CD4-positive, alpha-beta memory T cell (primary cell): Measurements from ENCODE around the gene COL4A2. TPM values are rescaled to one million over a fixed set of nuclear protein-coding genes. Genes with fewer than 3 reads are reported as not detected.
"Not testable (repeated sequence)": the region's sequence is repeated elsewhere in the genome, so short reads cannot be mapped to it uniquely, and the experiment has no call there.

Source experiments
- CTCF ChIA-PET: fragments of 350-600 bp; sonication (Branson Sonifier 250); formaldehyde crosslinking; loops from one replicate; lab custom pipeline; 2021; ENCODE audit warnings: inconsistent platforms; ENCODE audit not compliant: partially characterized antibody; lab: Charles Lee
- POLR2A ChIA-PET: fragments of 350-600 bp; sonication (Branson Sonifier 250); formaldehyde crosslinking; loops from one replicate; lab custom pipeline; 2021; ENCODE audit not compliant: partially characterized antibody; lab: Charles Lee
- DNase-seq, 5 donors: peaks; one replicate each; pipeline versions ENCODE4 v3.0.0 to v3.0.0-alpha.2; 2020 to 2022; ENCODE audit warnings: mixed read lengths in 1 of 5
- H3K27ac ChIP-seq: one replicate; pipeline ENCODE4 v1.7.0; 2013; ENCODE audit warnings: low read depth, low read length
- H3K27me3 ChIP-seq: 2 replicates; pipeline ENCODE4 v1.7.0; 2013; ENCODE audit warnings: mild to moderate bottlenecking, low read length, moderate library complexity; ENCODE audit not compliant: insufficient read depth
- H3K36me3 ChIP-seq: 2 replicates; pipeline ENCODE4 v1.7.0; 2013; ENCODE audit warnings: mild to moderate bottlenecking, low read length, moderate library complexity; ENCODE audit not compliant: insufficient read depth
- H3K4me1 ChIP-seq: 2 replicates; pipeline ENCODE4 v1.7.0; 2013; ENCODE audit warnings: mild to moderate bottlenecking, low read length, moderate library complexity; ENCODE audit not compliant: insufficient read depth
- H3K4me3 ChIP-seq, 2 donors: one replicate each; pipeline ENCODE4 v1.7.0; 2013; ENCODE audit warnings: low read length in 2 of 2, mild to moderate bottlenecking in 1 of 2
- H3K9me3 ChIP-seq, 2 donors: one replicate each; pipeline ENCODE4 v1.7.0; 2013; ENCODE audit warnings: low read length in 2 of 2, control low read depth in 1 of 2; ENCODE audit not compliant: control insufficient read depth in 1 of 2
- H3K27ac Mint-ChIP-seq, 7 donors: one replicate each; pipeline ENCODE4 v1.8.0; 2020 to 2021; ENCODE audit warnings: mixed read lengths in 7 of 7, mild to moderate bottlenecking in 6 of 7, inconsistent platforms in 3 of 7, moderate library complexity in 3 of 7
- H3K27me3 Mint-ChIP-seq, 2 donors: one replicate each; pipeline ENCODE4 v1.8.0; 2020 to 2021; ENCODE audit warnings: mixed read lengths in 2 of 2
- H3K36me3 Mint-ChIP-seq, 2 donors: one replicate each; pipeline ENCODE4 v1.8.0; 2020 to 2021; ENCODE audit warnings: mixed read lengths in 2 of 2, inconsistent platforms in 1 of 2, mild to moderate bottlenecking in 1 of 2
- H3K4me1 Mint-ChIP-seq, 4 donors: one replicate each; pipeline ENCODE4 v1.8.0; 2020 to 2021; ENCODE audit warnings: mixed read lengths in 4 of 4, mild to moderate bottlenecking in 1 of 4
- H3K4me3 Mint-ChIP-seq, 8 donors: one replicate each; pipeline ENCODE4 v1.8.0; 2020 to 2021; ENCODE audit warnings: mixed read lengths in 8 of 8, mild to moderate bottlenecking in 7 of 8, moderate library complexity in 6 of 8, inconsistent platforms in 3 of 8
- H3K9me3 Mint-ChIP-seq, 8 donors: one replicate each; pipeline ENCODE4 v1.8.0; 2020 to 2021; ENCODE audit warnings: mixed read lengths in 8 of 8, mild to moderate bottlenecking in 5 of 8, inconsistent platforms in 3 of 8, moderate library complexity in 1 of 8
- intact Hi-C: fragments of 100-400 bp; cut with micrococcal nuclease; formaldehyde crosslinking; loops from one replicate; pipeline ENCODE4 v1.15.1; 2023
- polyA plus RNA-seq, 2 donors: library from polyadenylated mRNA; unstranded; fragments of 300-500 nt; fragmentation: Illumina TruSeq; gene quantifications; one replicate each; pipeline ENCODE4 v1.2.3, GENCODE V29; 2021
- total RNA-seq, 2 experiments: library from RNA; stranded (reverse); gene quantifications; one replicate each; pipeline ENCODE4 v1.2.3, GENCODE V29; 2021

COL4A2 gene
- total and polyA plus RNA-seq, 4 experiments from 2014 or later, result not detected

- no peaks in the 10 kb centered on the region for H3K4me1 ChIP-seq
- Mint-ChIP-seq H3K36me3 (no peaks in the 10 kb centered on the region), H3K27me3 (peaks cover 2 to 3% of the 10 kb centered on the region in 2 donors), H3K9me3 (peaks cover 0 to 2% (median 0%) of the 10 kb centered on the region in 8 donors), H3K4me1 (no peaks in the 10 kb centered on the region), H3K4me3 (no peak overlapping the region), H3K27ac (no peak overlapping the region)
- CTCF ChIA-PET, result no interaction called here
- no peaks in the 10 kb centered on the region for H3K9me3 ChIP-seq
- no peaks in the 10 kb centered on the region for H3K27me3 ChIP-seq
- H3K27ac ChIP-seq, result no peak overlapping the region
- DNase-seq, result no peak
- intact Hi-C loops, result no loop called here
- H3K4me3 ChIP-seq, result no peak overlapping the region
- POLR2A ChIA-PET, result no interaction called here
- H3K36me3 ChIP-seq, result no peaks in the 10 kb centered on the region
Observed at GRCh38 chr13:110495881-110496280, 188.8 kb downstream of the COL4A2 start.

- ChIA-PET POLR2A (no interaction called here), CTCF (no interaction called here)
- intact Hi-C loops, result no loop called here
- H3K4me1 Mint-ChIP-seq, result no peaks in the 10 kb centered on the region
- Histone ChIP-seq H3K27ac (no peak overlapping the region), H3K36me3 (no peaks in the 10 kb centered on the region), H3K4me1 (no peaks in the 10 kb centered on the region), H3K9me3 (no peaks in the 10 kb centered on the region), H3K27me3 (no peaks in the 10 kb centered on the region), H3K4me3 (no peak overlapping the region)
- H3K36me3 Mint-ChIP-seq, result no peaks in the 10 kb centered on the region
- peaks cover 2 to 4% of the 10 kb centered on the region in 2 donors for H3K27me3 Mint-ChIP-seq
- no peak overlapping the region for H3K4me3 Mint-ChIP-seq
- no peak for DNase-seq
- no peak overlapping the region for H3K27ac Mint-ChIP-seq
- H3K9me3 Mint-ChIP-seq, result peaks cover 0 to 5% (median 0%) of the 10 kb centered on the region in 8 donors
Observed at GRCh38 chr13:110496281-110496680, 189.2 kb downstream of the COL4A2 start.

- no peaks in the 10 kb centered on the region for H3K4me1 Mint-ChIP-seq
- ChIA-PET CTCF (no interaction called here), POLR2A (no interaction called here)
- peaks cover 0 to 5% (median 0%) of the 10 kb centered on the region in 8 donors for H3K9me3 Mint-ChIP-seq
- H3K36me3 ChIP-seq, result no peaks in the 10 kb centered on the region
- H3K27me3 Mint-ChIP-seq, result peaks cover 3 to 9% of the 10 kb centered on the region in 2 donors
- intact Hi-C loops, result no loop called here
- H3K27ac ChIP-seq, result no peak overlapping the region
- H3K4me3 Mint-ChIP-seq, result no peak overlapping the region
- no peaks in the 10 kb centered on the region for H3K36me3 Mint-ChIP-seq
- H3K4me1 ChIP-seq, result no peaks in the 10 kb centered on the region
- no peaks in the 10 kb centered on the region for H3K9me3 ChIP-seq
- no peak for DNase-seq
- H3K4me3 ChIP-seq, result no peak overlapping the region
- H3K27ac Mint-ChIP-seq, result no peak overlapping the region
- no peaks in the 10 kb centered on the region for H3K27me3 ChIP-seq
Observed at GRCh38 chr13:110497003-110497402, 189.9 kb downstream of the COL4A2 start.

- not testable (repeated sequence) for H3K4me1 Mint-ChIP-seq, H3K4me1 ChIP-seq, H3K4me3 Mint-ChIP-seq
Observed at GRCh38 chr13:110497896-110498295, 190.8 kb downstream of the COL4A2 start.

GRCh38 chr13:110498327-110498726 is 191.2 kb downstream of the COL4A2 start:
- no peak overlapping the region for H3K27ac Mint-ChIP-seq
- peaks cover 6 to 12% of the 10 kb centered on the region in 2 donors for H3K27me3 Mint-ChIP-seq
- H3K36me3 Mint-ChIP-seq, result no peaks in the 10 kb centered on the region
- peak overlapping the region in 1 of 8 donors; percentile 69 for H3K4me3 Mint-ChIP-seq
- H3K4me1 Mint-ChIP-seq, result no peaks in the 10 kb centered on the region
- DNase-seq, result no peak
- ChIA-PET POLR2A (no interaction called here), CTCF (no interaction called here)
- H3K9me3 ChIP-seq, result no peaks in the 10 kb centered on the region
- intact Hi-C loops, result no loop called here
- no peak overlapping the region for H3K27ac ChIP-seq
- H3K4me3 ChIP-seq, result no peak overlapping the region
- H3K36me3 ChIP-seq, result no peaks in the 10 kb centered on the region
- H3K27me3 ChIP-seq, result no peaks in the 10 kb centered on the region
- no peaks in the 10 kb centered on the region for H3K4me1 ChIP-seq
- H3K9me3 Mint-ChIP-seq, result peaks cover 0 to 5% (median 0%) of the 10 kb centered on the region in 8 donors

More at GRCh38 chr13:110497896-110498295, 190.8 kb downstream of the COL4A2 start:
- CTCF ChIA-PET, H3K27me3 ChIP-seq, H3K4me3 ChIP-seq, intact Hi-C loops, H3K9me3 ChIP-seq, DNase-seq, POLR2A ChIA-PET, H3K27ac ChIP-seq, H3K27ac Mint-ChIP-seq, H3K36me3 ChIP-seq, H3K36me3 Mint-ChIP-seq, H3K9me3 Mint-ChIP-seq: not testable (repeated sequence)
- peaks cover 6 to 12% of the 10 kb centered on the region in 2 donors for H3K27me3 Mint-ChIP-seq

GRCh38 chr13:110498765-110499164 is 191.7 kb downstream of the COL4A2 start:
- Histone ChIP-seq H3K27me3 (no peaks in the 10 kb centered on the region), H3K27ac (no peak overlapping the region), H3K36me3 (no peaks in the 10 kb centered on the region), H3K4me3 (no peak overlapping the region), H3K4me1 (no peaks in the 10 kb centered on the region), H3K9me3 (no peaks in the 10 kb centered on the region)
- DNase-seq, result no peak
- H3K27ac Mint-ChIP-seq, result no peak overlapping the region
- peaks cover 6 to 12% of the 10 kb centered on the region in 2 donors for H3K27me3 Mint-ChIP-seq
- ChIA-PET CTCF (no interaction called here), POLR2A (no interaction called here)
- intact Hi-C loops, result no loop called here
- H3K4me3 Mint-ChIP-seq, result no peak overlapping the region
- peaks cover 0 to 5% (median 0%) of the 10 kb centered on the region in 8 donors for H3K9me3 Mint-ChIP-seq
- H3K36me3 Mint-ChIP-seq, result no peaks in the 10 kb centered on the region
- no peaks in the 10 kb centered on the region for H3K4me1 Mint-ChIP-seq

GRCh38 chr13:110499621-110500281 is 192.7 kb downstream of the COL4A2 start:
- no peaks in the 10 kb centered on the region for H3K4me1 Mint-ChIP-seq
- no peaks in the 10 kb centered on the region for H3K36me3 Mint-ChIP-seq
- H3K27me3 Mint-ChIP-seq, result peaks cover 6 to 12% of the 10 kb centered on the region in 2 donors
- no peak overlapping the region for H3K27ac Mint-ChIP-seq
- no peak overlapping the region for H3K4me3 Mint-ChIP-seq
- H3K36me3 ChIP-seq, result no peaks in the 10 kb centered on the region
- no peak overlapping the region for H3K27ac ChIP-seq
- ChIA-PET CTCF (no interaction called here), POLR2A (no interaction called here)
- no peaks in the 10 kb centered on the region for H3K27me3 ChIP-seq
- DNase-seq, result no peak
- no peaks in the 10 kb centered on the region for H3K4me1 ChIP-seq
- intact Hi-C loops, result no loop called here
- no peak overlapping the region for H3K4me3 ChIP-seq
- H3K9me3 ChIP-seq, result no peaks in the 10 kb centered on the region
- peaks cover 0 to 5% (median 0%) of the 10 kb centered on the region in 8 donors for H3K9me3 Mint-ChIP-seq
